ENCODE data around the gene CRISPLD2.

GRCh38 chr16:84931506-84931905, 111.7 kb downstream of the CRISPLD2 start:
- TF ChIP-seq, protein P1, sequence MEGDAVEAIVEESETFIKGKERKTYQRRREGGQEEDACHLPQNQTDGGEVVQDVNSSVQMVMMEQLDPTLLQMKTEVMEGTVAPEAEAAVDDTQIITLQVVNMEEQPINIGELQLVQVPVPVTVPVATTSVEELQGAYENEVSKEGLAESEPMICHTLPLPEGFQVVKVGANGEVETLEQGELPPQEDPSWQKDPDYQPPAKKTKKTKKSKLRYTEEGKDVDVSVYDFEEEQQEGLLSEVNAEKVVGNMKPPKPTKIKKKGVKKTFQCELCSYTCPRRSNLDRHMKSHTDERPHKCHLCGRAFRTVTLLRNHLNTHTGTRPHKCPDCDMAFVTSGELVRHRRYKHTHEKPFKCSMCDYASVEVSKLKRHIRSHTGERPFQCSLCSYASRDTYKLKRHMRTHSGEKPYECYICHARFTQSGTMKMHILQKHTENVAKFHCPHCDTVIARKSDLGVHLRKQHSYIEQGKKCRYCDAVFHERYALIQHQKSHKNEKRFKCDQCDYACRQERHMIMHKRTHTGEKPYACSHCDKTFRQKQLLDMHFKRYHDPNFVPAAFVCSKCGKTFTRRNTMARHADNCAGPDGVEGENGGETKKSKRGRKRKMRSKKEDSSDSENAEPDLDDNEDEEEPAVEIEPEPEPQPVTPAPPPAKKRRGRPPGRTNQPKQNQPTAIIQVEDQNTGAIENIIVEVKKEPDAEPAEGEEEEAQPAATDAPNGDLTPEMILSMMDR (IDR thresholded peaks at IDR 0.05), result no peak
- TF ChIP-seq POLR2A (IDR thresholded peaks at IDR 0.05), result no peak
- TF ChIP-seq POLR2AphosphoS5 (IDR thresholded peaks at IDR 0.05), result no peak
